Pancreas (tissue), 10 donors: ENCODE measurements around the gene DHRSX. TPM values are rescaled to one million over a fixed set of nuclear protein-coding genes. Genes with fewer than 3 reads are reported as not detected.

Source experiments
- ATAC-seq, 4 donors: fragments of 200-7000 bp; cut with Tn5 transposase; one replicate each; pipeline versions ENCODE4 v1.8.0 to v1.9.1; 2020; ENCODE audit warnings: mild to moderate bottlenecking in 4 of 4, moderate library complexity in 4 of 4
- DNase-seq, 6 donors: peaks; one replicate each; pipeline ENCODE4 v3.0.0-alpha.2; 2020
- FAIRE-seq: peaks from 2 replicates; lab custom pipeline; 2012; peaks lifted over from hg19 to GRCh38; lab: Jason Lieb, UNC
- H3K27ac ChIP-seq, 4 donors: fragments of 200-600 bp; sonication (generic); 1 replicate in 3 of 4; 2 replicates in 1 of 4; pipeline versions ENCODE4 v1.5.0 to v1.8.0; 2020
- H3K27me3 ChIP-seq, 4 donors: fragments of 200-600 bp; one replicate each; pipeline ENCODE4 v1.8.0; 2021
- H3K36me3 ChIP-seq, 3 donors: fragments of 200-600 bp; sonication (generic) in 1 of 3; one replicate each; pipeline versions ENCODE4 v1.5.0 to v1.8.0; 2020 to 2021
- H3K4me1 ChIP-seq, 3 donors: fragments of 200-600 bp; one replicate each; pipeline ENCODE4 v1.8.0; 2021
- H3K4me3 ChIP-seq, 4 donors: fragments of 200-600 bp; sonication (generic) in 2 of 4; one replicate each; pipeline versions ENCODE4 v1.5.0 to v1.8.0; 2020 to 2021
- H3K9me3 ChIP-seq, 4 donors: fragments of 200-600 bp; one replicate each; pipeline ENCODE4 v1.8.0; 2021
- CTCF ChIP-seq, 4 donors: fragments of 200-600 bp; sonication (generic) in 3 of 4; IDR thresholded peaks; one replicate each; pipeline versions ENCODE4 v1.5.0 to v1.8.0; 2021; ENCODE audit warnings: antibody characterized with exemption in 4 of 4
- WGBS, 2 donors: extraction: QIAGEN DNeasy Blood & Tissue Kit; methylation state at CpG; one replicate each; pipeline ENCODE4 v1.1.7; 2013; 5-methylcytosine and 5-hydroxymethylcytosine counted together
- intact Hi-C, 3 donors: fragments of 100-400 bp; cut with DNase I; formaldehyde crosslinking; loops; one replicate each; pipeline versions ENCODE4 v1.11.1 to v1.14.2; 2022
- polyA plus RNA-seq, 2 donors: library from polyadenylated mRNA; stranded (reverse); fragments of 200-250 nt; gene quantifications; one replicate each; pipeline ENCODE4 v1.2.3, GENCODE V29; 2013
- total RNA-seq, 6 donors: library from RNA; stranded (reverse); fragmentation: NEBNext Ultra II Directional in 4 of 6; extraction: Animal tissue kit (Norgen Biotek cat#: 25700) in 4 of 6; gene quantifications; one replicate each; pipeline versions ENCODE4 v1.2.1 to v1.2.4, GENCODE V29; 2021 to 2023
- donor health status: healthy with polysubstance abuse.
- donor health status: DM: no; HTN: no; CAD: no; lungs with moderate emphysema.
- donor health status: DM: no; HTN: no; CAD: no.
- donor health status: control.
- donor health status: control.
- donor health status: Bipolar disorder and iron deficiency.
- donor health status: DM: yes; HTN: yes; CAD: no.
- donor health status: DM: no; HTN: no; CAD: no.
- donor health status: DM: no; HTN: no; CAD: no.
- donor health status: DM: yes; HTN: yes; CAD: no.

Gene DHRSX
- total and polyA plus RNA-seq, 8 donors, result 8.1 to 26.5 (median 17.2) TPM

- Histone ChIP-seq H3K27me3 (no peaks in the 10 kb centered on the region), H3K4me3 (no peak overlapping the region), H3K9me3 (no peaks in the 10 kb centered on the region), H3K36me3 (no peaks in the 10 kb centered on the region), H3K4me1 (no peaks in the 10 kb centered on the region), H3K27ac (no peak overlapping the region)
- intact Hi-C loops, result no loop called here
- no peak for FAIRE-seq
- TF ChIP-seq CTCF (IDR thresholded peaks at IDR 0.05), result no peak
- ATAC-seq, result no peak
- peak in 1 of 6 donors; percentile 23 for DNase-seq
- WGBS, 2 donors, result 86 to 87% methylated on average over 25 of the region's 25 CpGs
Observed at GRCh38 chrX:2451501-2452316, 49.1 kb downstream of the DHRSX start.

DNA sequence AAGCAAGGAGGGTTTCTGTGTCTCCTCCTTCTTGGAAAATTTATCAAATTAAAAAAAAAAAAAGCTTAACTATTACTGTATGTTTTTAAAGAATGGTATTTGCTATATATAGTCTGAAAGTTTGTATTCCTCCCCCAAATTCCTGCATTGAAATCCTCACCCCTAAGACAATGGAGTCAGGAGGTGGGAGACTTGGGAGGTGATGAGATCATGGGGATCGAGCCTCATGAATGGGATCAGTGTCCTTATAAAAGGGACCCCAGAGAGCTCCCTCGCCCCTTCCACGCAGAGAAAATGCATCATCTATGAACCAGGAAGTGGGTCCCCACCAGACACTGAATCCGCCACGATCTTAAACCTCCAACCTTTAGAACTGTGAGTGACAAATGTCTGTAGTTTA lies 50.1 kb downstream of the DHRSX start:
- no peak for ATAC-seq
- H3K27ac ChIP-seq, result no peak overlapping the region
- no peak for TF ChIP-seq CTCF (IDR thresholded peaks at IDR 0.05)
- peak in 1 of 6 donors; percentile 3 for DNase-seq
- no peaks in the 10 kb centered on the region for H3K9me3 ChIP-seq
- H3K4me1 ChIP-seq, result no peaks in the 10 kb centered on the region
- intact Hi-C loops, result no loop called here
- no peaks in the 10 kb centered on the region for H3K36me3 ChIP-seq
- whole genome bisulfite sequencing, 2 donors, result 87 to 91% methylated on average over 5 of the region's 5 CpGs
- no peak for FAIRE-seq
- H3K4me3 ChIP-seq, result no peak overlapping the region
- no peaks in the 10 kb centered on the region for H3K27me3 ChIP-seq

DNA sequence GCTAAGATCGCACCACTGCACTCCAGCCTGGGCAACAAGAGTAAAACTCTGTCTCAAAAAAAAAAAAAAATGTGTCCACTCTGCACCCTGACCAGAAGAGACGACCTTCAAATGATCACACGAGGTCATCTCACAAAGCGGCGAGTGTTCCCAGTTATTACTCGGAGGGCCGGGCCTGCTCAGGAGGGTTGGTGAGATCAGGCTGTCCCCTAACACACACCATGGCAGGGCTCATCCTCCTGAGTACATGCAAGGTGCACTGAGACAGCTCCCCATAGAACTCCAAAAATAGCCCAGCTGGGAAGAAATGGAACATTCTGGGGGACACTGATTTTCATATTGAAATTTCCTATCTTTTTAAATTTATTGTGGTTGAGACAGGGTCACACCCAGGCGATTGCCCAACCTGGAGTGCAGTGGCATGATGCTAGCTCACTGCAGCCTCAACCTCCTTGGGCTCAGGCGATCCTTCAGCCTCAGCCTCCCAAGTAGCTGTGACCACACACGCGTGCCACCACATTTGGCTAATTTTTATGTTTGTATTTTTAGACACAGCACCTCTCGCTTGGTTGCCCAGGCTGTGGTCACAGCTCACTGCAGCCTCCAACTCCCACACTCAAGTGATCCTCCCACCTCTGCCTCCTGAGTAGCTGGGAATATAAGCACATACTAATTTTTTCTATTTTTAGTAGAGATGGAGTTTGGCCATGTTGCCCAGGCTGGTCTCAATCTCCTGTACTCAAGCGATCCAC lies 51.5 kb downstream of the DHRSX start:
- peak in 1 of 6 donors; percentile 39 for DNase-seq
- 96 to 98% methylated on average over 13 of the region's 13 CpGs for WGBS, 2 donors
- no peak overlapping the region for H3K4me3 ChIP-seq
- FAIRE-seq, result no peak
- H3K9me3 ChIP-seq, result no peaks in the 10 kb centered on the region
- TF ChIP-seq CTCF (IDR thresholded peaks at IDR 0.05), result no peak
- no peak for ATAC-seq
- H3K27me3 ChIP-seq, result no peaks in the 10 kb centered on the region
- no peak overlapping the region for H3K27ac ChIP-seq
- no peaks in the 10 kb centered on the region for H3K36me3 ChIP-seq
- intact Hi-C loops, result no loop called here
- no peaks in the 10 kb centered on the region for H3K4me1 ChIP-seq

DNA sequence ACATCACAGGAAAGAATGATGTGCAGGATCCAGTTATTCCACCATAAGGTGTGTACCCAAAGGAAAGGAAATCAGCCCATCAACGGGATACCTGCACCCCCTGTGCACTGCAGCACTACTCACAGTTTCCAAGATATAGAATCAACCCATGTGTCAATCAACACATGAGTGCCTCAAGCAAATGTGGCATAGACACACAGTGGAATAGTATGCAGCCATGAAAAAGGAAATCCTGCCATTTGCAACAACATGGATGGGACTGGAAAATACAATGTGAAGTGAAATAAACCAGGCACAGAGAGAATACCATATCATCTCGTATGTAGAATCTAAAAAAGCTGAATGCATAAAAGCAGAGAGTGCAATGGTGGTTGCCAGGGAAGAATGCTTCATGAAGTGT lies 53.3 kb downstream of the DHRSX start:
- FAIRE-seq (no peak), ATAC-seq (no peak), DNase-seq (no peak)
- Histone ChIP-seq H3K4me1 (no peaks in the 10 kb centered on the region), H3K36me3 (no peaks in the 10 kb centered on the region), H3K27me3 (no peaks in the 10 kb centered on the region), H3K4me3 (no peak overlapping the region), H3K9me3 (no peaks in the 10 kb centered on the region), H3K27ac (no peak overlapping the region)
- 97 to 100% methylated on average over 1 to 2 of the region's 2 CpGs for WGBS, 2 donors
- no peak for TF ChIP-seq CTCF (IDR thresholded peaks at IDR 0.05)
- intact Hi-C loops, result no loop called here
